SK-N-SH (cell line): Measurements from ENCODE around the gene PDZD2. TPM values are rescaled to one million over a fixed set of nuclear protein-coding genes. Genes with fewer than 3 reads are reported as not detected.

Experiments used
- CTCF ChIA-PET: fragments of 300-600, 350-600 bp; formaldehyde crosslinking; extraction: SDS; loops from one replicate; lab custom pipeline; 2021; lab: Yijun Ruan, JAX
- POLR2A ChIA-PET: fragments of 350-600 bp; sonication (Branson Sonifier 250); formaldehyde crosslinking; extraction: SDS; loops from one replicate; lab custom pipeline; 2020; ENCODE audit warnings: antibody characterized with exemption, inconsistent platforms; lab: Yijun Ruan, JAX
- DNase-seq: peaks from one replicate; pipeline ENCODE4 v3.0.0; 2012
- H2AFZ ChIP-seq: fragments of 200-600 bp; sonication (generic); 2 replicates; pipeline ENCODE4 v1.8.1; 2016; ENCODE audit warnings: antibody characterized with exemption, mild to moderate bottlenecking, low read depth
- H3F3A ChIP-seq: fragments of 200-600 bp; sonication (generic); replicated peaks from 2 replicates; pipeline ENCODE3; 2016; ENCODE audit warnings: antibody characterized with exemption, mild to moderate bottlenecking; ENCODE audit not compliant: insufficient read depth
- H3K27ac ChIP-seq, 2 experiments: fragments of 200-500 bp in 1 of 2; fragments of 200-600 bp in 1 of 2; sonication (Bioruptor generic) in 1 of 2; sonication (generic), shearing (Covaris generic) in 1 of 2; 2 replicates each; pipeline versions ENCODE4 v1.5.1 to v1.6.1; 2014 to 2016; ENCODE audit warnings: low read depth in 2 of 2, inconsistent platforms in 1 of 2, low read length in 1 of 2, mild to moderate bottlenecking in 1 of 2, mixed read lengths in 1 of 2
- H3K27me3 ChIP-seq: fragments of 200-600 bp; sonication (generic), shearing (Covaris generic); 2 replicates; pipeline ENCODE4 v1.6.1; 2016; ENCODE audit warnings: mixed run types; ENCODE audit not compliant: insufficient read depth
- H3K36me3 ChIP-seq, 2 experiments: fragments of 200-500 bp in 1 of 2; fragments of 200-600 bp in 1 of 2; sonication (Bioruptor generic) in 1 of 2; sonication (generic) in 1 of 2; replicated peaks in 1 of 2; 2 replicates each; pipeline versions ENCODE3 to v1.5.1; 2014 to 2016; ENCODE audit warnings: low read length in 1 of 2, mild to moderate bottlenecking in 1 of 2; ENCODE audit not compliant: insufficient read depth in 2 of 2, control insufficient read depth in 1 of 2
- H3K4me1 ChIP-seq, 2 experiments: fragments of 200-500 bp in 1 of 2; fragments of 200-600 bp in 1 of 2; sonication (Bioruptor generic) in 1 of 2; sonication (generic), shearing (Covaris generic) in 1 of 2; 2 replicates each; pipeline versions ENCODE4 v1.5.1 to v1.6.1; 2014 to 2016; ENCODE audit warnings: low read depth in 1 of 2, low read length in 1 of 2, mixed run types in 1 of 2; ENCODE audit not compliant: insufficient read depth in 2 of 2, control insufficient read depth in 1 of 2
- H3K4me2 ChIP-seq: fragments of 200-600 bp; sonication (generic), shearing (Covaris generic); 2 replicates; pipeline ENCODE4 v1.6.1; 2017; ENCODE audit warnings: mixed run types
- H3K4me3 ChIP-seq, 2 experiments: fragments of 200-500 bp in 1 of 2; fragments of 200-600 bp in 1 of 2; sonication (Bioruptor generic) in 1 of 2; sonication (generic), shearing (Covaris generic) in 1 of 2; 2 replicates each; pipeline versions ENCODE4 v1.5.1 to v1.8.1; 2014 to 2016; ENCODE audit warnings: low read depth in 2 of 2, inconsistent platforms in 1 of 2, low read length in 1 of 2, mild to moderate bottlenecking in 1 of 2, mixed read lengths in 1 of 2, moderate library complexity in 1 of 2
- H3K79me2 ChIP-seq: fragments of 200-600 bp; sonication (generic); 2 replicates; pipeline ENCODE4 v1.8.1; 2017; ENCODE audit warnings: mild to moderate bottlenecking; ENCODE audit not compliant: insufficient read depth
- H3K9ac ChIP-seq: fragments of 200-600 bp; sonication (generic); 2 replicates; pipeline ENCODE4 v1.6.1; 2017; ENCODE audit warnings: mixed run types
- H3K9me2 ChIP-seq: fragments of 200-600 bp; sonication (generic); 2 replicates; pipeline ENCODE4 v1.6.1; 2017; ENCODE audit warnings: mixed run types
- H3K9me3 ChIP-seq: fragments of 200-600 bp; sonication (generic); 2 replicates; pipeline ENCODE4 v1.6.1; 2017; ENCODE audit warnings: mixed run types, mild to moderate bottlenecking, moderate library complexity
- H4K20me1 ChIP-seq: fragments of 200-600 bp; sonication (generic); 2 replicates; pipeline ENCODE4 v1.6.1; 2017; ENCODE audit warnings: mild to moderate bottlenecking, mixed run types; ENCODE audit not compliant: insufficient read depth
- CTCF ChIP-seq: fragments of 200-600 bp; sonication (generic); IDR thresholded peaks from 2 replicates; pipeline ENCODE4 v1.6.1; 2017; ENCODE audit warnings: antibody characterized with exemption, mild to moderate bottlenecking, moderate library complexity
- EP300 ChIP-seq, 2 experiments: IDR thresholded peaks; 2 replicates each; pipeline versions ENCODE4 v1.4.0 to v1.6.1; 2012; ENCODE audit warnings: borderline replicate concordance in 1 of 2, low read depth in 1 of 2, low read length in 1 of 2
- FOSL2 ChIP-seq: IDR thresholded peaks from 2 replicates; pipeline ENCODE4 v1.4.0; 2012; ENCODE audit warnings: low read depth, mild to moderate bottlenecking, moderate library complexity, borderline replicate concordance
- FOXJ3 ChIP-seq: sonication (generic); formaldehyde crosslinking; IDR thresholded peaks from 2 replicates; pipeline ENCODE4 v1.5.1; 2020; ENCODE audit warnings: mild to moderate bottlenecking, missing genetic modification reagents
- MXI1 ChIP-seq: IDR thresholded peaks from 2 replicates; pipeline ENCODE4 v1.6.1; 2012; ENCODE audit warnings: mild to moderate bottlenecking, low read depth, low read length, improper control_type of control experiment
- NFIC ChIP-seq: IDR thresholded peaks from 2 replicates; pipeline ENCODE4 v1.4.0; 2012; ENCODE audit warnings: borderline replicate concordance
- NRF1 ChIP-seq: IDR thresholded peaks from 2 replicates; pipeline ENCODE4 v1.6.1; 2012; ENCODE audit warnings: low read depth, mild to moderate bottlenecking, low read length
- POLR2AphosphoS5 ChIP-seq: IDR thresholded peaks from 2 replicates; pipeline ENCODE4 v1.6.1; 2012; ENCODE audit warnings: low read depth, low read length
- RFX5 ChIP-seq: IDR thresholded peaks from 2 replicates; pipeline ENCODE4 v1.6.1; 2012; ENCODE audit warnings: mild to moderate bottlenecking, improper control_type of control experiment, low read length
- TAF1 ChIP-seq: IDR thresholded peaks from 2 replicates; pipeline ENCODE4 v1.6.1; 2012; ENCODE audit warnings: low read depth, mild to moderate bottlenecking, low read length, moderate library complexity, borderline replicate concordance
- TEAD4 ChIP-seq: IDR thresholded peaks from 2 replicates; pipeline ENCODE4 v1.4.0; 2012; ENCODE audit warnings: mild to moderate bottlenecking, borderline replicate concordance; ENCODE audit not compliant: insufficient read depth
- WGBS: methylation state at CpG from one replicate; pipeline ENCODE4 v1.1.6; 2017; ENCODE audit warnings: low lambda C conversion rate; 5-methylcytosine and 5-hydroxymethylcytosine counted together
- polyA plus RNA-seq, 3 experiments: library from polyadenylated mRNA; depleted of rRNA; stranded (reverse); fragments of >200 nt; gene quantifications; 2 replicates each; pipeline ENCODE4 v1.2.3, GENCODE V29; 2012
- TF ChIP-seq, protein P1 (sequence below): IDR thresholded peaks from 2 replicates; pipeline ENCODE4 v1.4.0; 2012; ENCODE audit warnings: low read depth, borderline replicate concordance
- TF ChIP-seq, protein P2 (sequence below): IDR thresholded peaks from 2 replicates; pipeline ENCODE4; 2012
- TF ChIP-seq, protein P3 (sequence below): fragments of 150-350 bp; IDR thresholded peaks from 2 replicates; pipeline ENCODE4 v1.6.1; 2016; ENCODE audit warnings: mild to moderate bottlenecking, low read depth, low read length
- TF ChIP-seq, protein P4 (sequence below): IDR thresholded peaks from 2 replicates; pipeline ENCODE4 v1.4.0; 2012; ENCODE audit warnings: low read depth

The PDZD2 gene
- polyA plus RNA-seq, 1 of the 3 experiments (the other 2 are of a cell fraction), result 0.13 TPM

DNA sequence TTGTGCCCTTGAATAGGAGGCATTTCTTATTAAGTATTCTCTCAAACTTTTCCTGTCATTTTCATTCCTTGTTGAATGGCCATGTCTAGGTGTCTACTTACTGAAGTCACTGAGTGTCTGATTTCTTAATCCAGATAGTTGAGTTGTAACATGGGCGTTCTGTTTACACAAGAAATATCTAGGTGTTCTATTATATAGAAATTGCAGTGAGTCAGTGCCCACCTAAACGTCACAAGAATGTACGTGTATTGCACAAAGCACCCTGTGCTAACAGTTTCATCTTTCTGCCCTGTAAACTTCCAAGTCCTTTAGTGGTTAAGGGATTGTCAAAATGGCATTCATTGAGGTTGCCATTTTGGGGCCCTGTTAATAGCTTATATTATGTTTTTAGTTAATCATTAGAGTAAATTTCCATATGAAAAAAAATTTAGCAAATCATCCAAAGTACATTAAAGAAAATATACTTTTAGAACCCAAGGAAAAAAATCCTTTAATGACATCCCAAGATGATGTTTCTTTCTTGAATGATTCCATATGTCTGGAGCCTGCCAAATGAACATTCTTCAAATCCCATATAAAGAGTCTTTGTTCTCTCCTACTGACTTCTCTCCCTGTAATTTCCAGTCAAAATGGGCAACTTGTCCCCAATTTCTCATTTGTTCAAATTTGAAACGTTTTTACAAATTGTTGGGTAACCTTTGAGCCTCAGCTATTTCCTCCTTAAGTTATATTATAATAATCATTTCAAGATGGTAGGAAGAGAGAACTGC, 421.0 kb downstream of the PDZD2 start:
- 33% methylated on average over 4 of the region's 4 CpGs for WGBS
- no peaks in the 10 kb centered on the region for H3F3A ChIP-seq
- H3K9me2 ChIP-seq, result no peaks in the 10 kb centered on the region
- H3K4me2 ChIP-seq, result no peak overlapping the region
- no peaks in the 10 kb centered on the region for H3K36me3 ChIP-seq
- H3K4me1 ChIP-seq, result peaks cover 0 to 4% of the 10 kb centered on the region in 2 experiments; a peak in 1 of 4 replicates
- no peak overlapping the region for H3K27ac ChIP-seq
- no peak overlapping the region for H2AFZ ChIP-seq
- TF ChIP-seq, protein P1, sequence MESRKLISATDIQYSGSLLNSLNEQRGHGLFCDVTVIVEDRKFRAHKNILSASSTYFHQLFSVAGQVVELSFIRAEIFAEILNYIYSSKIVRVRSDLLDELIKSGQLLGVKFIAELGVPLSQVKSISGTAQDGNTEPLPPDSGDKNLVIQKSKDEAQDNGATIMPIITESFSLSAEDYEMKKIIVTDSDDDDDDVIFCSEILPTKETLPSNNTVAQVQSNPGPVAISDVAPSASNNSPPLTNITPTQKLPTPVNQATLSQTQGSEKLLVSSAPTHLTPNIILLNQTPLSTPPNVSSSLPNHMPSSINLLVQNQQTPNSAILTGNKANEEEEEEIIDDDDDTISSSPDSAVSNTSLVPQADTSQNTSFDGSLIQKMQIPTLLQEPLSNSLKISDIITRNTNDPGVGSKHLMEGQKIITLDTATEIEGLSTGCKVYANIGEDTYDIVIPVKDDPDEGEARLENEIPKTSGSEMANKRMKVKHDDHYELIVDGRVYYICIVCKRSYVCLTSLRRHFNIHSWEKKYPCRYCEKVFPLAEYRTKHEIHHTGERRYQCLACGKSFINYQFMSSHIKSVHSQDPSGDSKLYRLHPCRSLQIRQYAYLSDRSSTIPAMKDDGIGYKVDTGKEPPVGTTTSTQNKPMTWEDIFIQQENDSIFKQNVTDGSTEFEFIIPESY, result no peak
- no peak for TF ChIP-seq FOSL2
- no peak for TF ChIP-seq RFX5
- TF ChIP-seq, protein P2, sequence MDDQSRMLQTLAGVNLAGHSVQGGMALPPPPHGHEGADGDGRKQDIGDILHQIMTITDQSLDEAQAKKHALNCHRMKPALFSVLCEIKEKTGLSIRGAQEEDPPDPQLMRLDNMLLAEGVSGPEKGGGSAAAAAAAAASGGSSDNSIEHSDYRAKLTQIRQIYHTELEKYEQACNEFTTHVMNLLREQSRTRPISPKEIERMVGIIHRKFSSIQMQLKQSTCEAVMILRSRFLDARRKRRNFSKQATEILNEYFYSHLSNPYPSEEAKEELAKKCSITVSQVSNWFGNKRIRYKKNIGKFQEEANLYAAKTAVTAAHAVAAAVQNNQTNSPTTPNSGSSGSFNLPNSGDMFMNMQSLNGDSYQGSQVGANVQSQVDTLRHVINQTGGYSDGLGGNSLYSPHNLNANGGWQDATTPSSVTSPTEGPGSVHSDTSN, result no peak
- TF ChIP-seq TAF1, result no peak
- no peak for TF ChIP-seq CTCF
- no peak for TF ChIP-seq NFIC
- no peak for TF ChIP-seq TEAD4
- no peak for TF ChIP-seq POLR2AphosphoS5
- no peak for TF ChIP-seq MXI1
- TF ChIP-seq EP300 (IDR thresholded peaks at IDR 0.05; ENCODE audit: borderline replicate concordance in 1 of 2, low read depth in 1 of 2, low read length in 1 of 2), result no peak
- TF ChIP-seq NRF1, result no peak
- TF ChIP-seq, protein P3, sequence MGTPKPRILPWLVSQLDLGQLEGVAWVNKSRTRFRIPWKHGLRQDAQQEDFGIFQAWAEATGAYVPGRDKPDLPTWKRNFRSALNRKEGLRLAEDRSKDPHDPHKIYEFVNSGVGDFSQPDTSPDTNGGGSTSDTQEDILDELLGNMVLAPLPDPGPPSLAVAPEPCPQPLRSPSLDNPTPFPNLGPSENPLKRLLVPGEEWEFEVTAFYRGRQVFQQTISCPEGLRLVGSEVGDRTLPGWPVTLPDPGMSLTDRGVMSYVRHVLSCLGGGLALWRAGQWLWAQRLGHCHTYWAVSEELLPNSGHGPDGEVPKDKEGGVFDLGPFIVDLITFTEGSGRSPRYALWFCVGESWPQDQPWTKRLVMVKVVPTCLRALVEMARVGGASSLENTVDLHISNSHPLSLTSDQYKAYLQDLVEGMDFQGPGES, result no peak
- TF ChIP-seq FOXJ3 (CRISPR knock-in tag), result no peak
- TF ChIP-seq, protein P4, sequence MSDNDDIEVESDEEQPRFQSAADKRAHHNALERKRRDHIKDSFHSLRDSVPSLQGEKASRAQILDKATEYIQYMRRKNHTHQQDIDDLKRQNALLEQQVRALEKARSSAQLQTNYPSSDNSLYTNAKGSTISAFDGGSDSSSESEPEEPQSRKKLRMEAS, result no peak
- no peaks in the 10 kb centered on the region for H3K9me3 ChIP-seq
- DNase-seq, result no peak
- no peaks in the 10 kb centered on the region; the same call in 1 of the 2 replicates for H3K27me3 ChIP-seq
- no peak overlapping the region for H3K4me3 ChIP-seq
- H3K9ac ChIP-seq, result no peak overlapping the region
- POLR2A ChIA-PET, result no interaction called here
- H4K20me1 ChIP-seq, result no peaks in the 10 kb centered on the region
- CTCF ChIA-PET, result interaction anchor here (1.9 to 5.1 kb wide), 2 partner anchors 17 to 18 kb away, joined by 10 to 29 read pairs; no protein-coding TSS in a partner anchor
- H3K79me2 ChIP-seq, result no peaks in the 10 kb centered on the region
